Activated naive CD8-positive, alpha-beta T cell treated with anti-CD3 and anti-CD28 coated beads, Interleukin-2, amount 10 ng/mL, durations not matched to agents 7 days and 5 days (primary cell): ENCODE results near the gene IRX4. TPM values are rescaled to one million over a fixed set of nuclear protein-coding genes. Genes with fewer than 3 reads are reported as not detected.

Experiments
- ATAC-seq: fragments of 150-1000 bp; cut with Tn5 transposase; one replicate; pipeline ENCODE4 v1.10.0; 2021; ENCODE audit warnings: low read depth, moderate library complexity
- POLR2A ChIA-PET: fragments of 350-600 bp; sonication (Branson Sonifier 250); formaldehyde crosslinking; loops from one replicate; lab custom pipeline; 2021; ENCODE audit warnings: antibody characterized with exemption; lab: Charles Lee
- DNase-seq: peaks from one replicate; pipeline ENCODE4 v3.0.0; 2021
- H3K27ac Mint-ChIP-seq: one replicate; pipeline ENCODE4 v1.8.0; 2022; ENCODE audit warnings: mild to moderate bottlenecking, mixed read lengths
- H3K27me3 Mint-ChIP-seq: one replicate; pipeline ENCODE4 v1.8.0; 2022; ENCODE audit warnings: mild to moderate bottlenecking, moderate library complexity, mixed read lengths
- H3K36me3 Mint-ChIP-seq: one replicate; pipeline ENCODE4 v1.8.0; 2021; ENCODE audit warnings: mild to moderate bottlenecking, mixed read lengths
- H3K4me1 Mint-ChIP-seq: one replicate; pipeline ENCODE4 v1.8.0; 2021; ENCODE audit warnings: mixed read lengths
- H3K4me3 Mint-ChIP-seq: one replicate; pipeline ENCODE4 v1.8.0; 2022; ENCODE audit warnings: mild to moderate bottlenecking, moderate library complexity, mixed read lengths
- H3K9me3 Mint-ChIP-seq: one replicate; pipeline ENCODE4 v1.8.0; 2021; ENCODE audit warnings: mixed read lengths
- total RNA-seq, 2 experiments: library from RNA; stranded (reverse); gene quantifications; one replicate each; pipeline ENCODE4 v1.2.3, GENCODE V29; 2021

Gene IRX4
- total RNA-seq, 2 experiments from 2014 or later = not detected

DNA sequence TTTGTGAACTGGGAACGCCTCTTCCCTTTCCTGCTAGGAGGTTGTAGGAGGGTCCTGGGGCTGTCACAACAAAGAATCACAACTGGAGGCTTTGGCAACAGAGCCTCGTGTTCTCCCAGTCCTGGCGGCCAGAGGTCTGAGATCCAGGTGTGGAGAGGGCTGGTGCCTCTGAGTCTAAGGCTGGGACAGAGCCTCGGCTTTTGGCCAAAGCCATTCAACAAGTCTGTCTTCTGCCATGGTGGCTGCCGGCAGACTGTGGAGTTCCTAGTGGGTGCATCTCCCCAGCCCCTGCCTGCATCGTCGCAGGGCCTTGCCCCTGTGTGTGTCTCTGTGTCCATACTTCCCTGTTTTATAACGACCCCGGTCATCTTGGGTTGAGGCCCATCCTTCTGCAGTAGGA is 9.5 kb upstream of the IRX4 start:
- no peak overlapping the region for H3K4me3 Mint-ChIP-seq
- DNase-seq (no peak), ATAC-seq (no peak)
- no peaks in the 10 kb centered on the region for H3K9me3 Mint-ChIP-seq
- H3K27me3 Mint-ChIP-seq = peaks cover 22% of the 10 kb centered on the region
- H3K4me1 Mint-ChIP-seq = no peaks in the 10 kb centered on the region
- POLR2A ChIA-PET = no interaction called here
- no peak overlapping the region for H3K27ac Mint-ChIP-seq
- H3K36me3 Mint-ChIP-seq = no peaks in the 10 kb centered on the region

GRCh38 chr5:1891391-1891790 is 8.7 kb upstream of the IRX4 start:
- POLR2A ChIA-PET = no interaction called here
- Mint-ChIP-seq H3K36me3 (no peaks in the 10 kb centered on the region), H3K4me3 (no peak overlapping the region), H3K27me3 (peaks cover 22% of the 10 kb centered on the region), H3K27ac (no peak overlapping the region), H3K9me3 (no peaks in the 10 kb centered on the region), H3K4me1 (no peaks in the 10 kb centered on the region)
- ATAC-seq = no peak
- no peak for DNase-seq

- Mint-ChIP-seq H3K36me3 (no peaks in the 10 kb centered on the region), H3K27ac (no peak overlapping the region), H3K4me1 (no peaks in the 10 kb centered on the region), H3K4me3 (no peak overlapping the region), H3K9me3 (no peaks in the 10 kb centered on the region), H3K27me3 (peaks cover 28% of the 10 kb centered on the region)
- DNase-seq = no peak
- ATAC-seq = no peak
- POLR2A ChIA-PET = no interaction called here
Observed at GRCh38 chr5:1890296-1890695, 7.6 kb upstream of the IRX4 start.

DNA sequence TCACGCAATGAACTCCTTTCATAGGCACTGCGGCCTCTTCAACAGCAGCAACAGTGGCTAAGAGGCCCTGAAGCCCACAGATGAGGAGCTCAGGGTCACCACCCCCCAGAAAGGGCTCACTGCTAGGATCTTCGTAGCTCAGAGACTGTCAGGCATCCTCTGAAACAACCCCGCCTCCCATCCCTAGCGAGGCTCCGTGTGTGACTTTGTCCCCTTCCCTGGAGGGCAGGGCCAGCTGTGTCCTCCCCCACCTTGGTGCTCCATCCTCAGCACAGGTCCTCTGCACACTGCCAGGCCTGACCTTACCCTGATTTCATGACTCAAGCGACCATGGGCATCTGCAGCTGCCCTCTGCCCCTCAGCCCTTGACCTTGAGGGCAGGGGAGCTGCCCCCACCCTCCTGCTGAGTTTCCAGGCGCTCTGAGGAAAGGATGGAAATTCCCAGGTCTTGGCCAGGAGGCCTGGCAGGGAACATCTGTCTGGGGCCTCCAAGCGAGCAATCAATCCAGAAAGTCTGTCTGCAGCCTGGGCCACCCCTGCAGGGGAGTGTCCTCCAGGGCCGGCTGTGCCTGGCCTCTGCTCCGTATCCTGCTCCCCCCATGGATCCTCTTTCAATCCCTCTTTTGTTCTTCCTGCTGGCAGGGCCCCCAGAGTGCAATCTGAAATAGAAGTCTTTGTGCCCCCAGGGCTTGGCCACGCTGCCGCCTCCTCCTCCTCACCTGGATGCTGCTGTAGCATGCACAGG is 6.8 kb upstream of the IRX4 start:
- DNase-seq (peak; percentile 18), ATAC-seq (no peak)
- H3K27ac Mint-ChIP-seq = no peak overlapping the region
- H3K36me3 Mint-ChIP-seq = no peaks in the 10 kb centered on the region
- H3K4me3 Mint-ChIP-seq = no peak overlapping the region
- H3K9me3 Mint-ChIP-seq = no peaks in the 10 kb centered on the region
- POLR2A ChIA-PET = no interaction called here
- H3K27me3 Mint-ChIP-seq = peaks cover 36% of the 10 kb centered on the region
- H3K4me1 Mint-ChIP-seq = peaks cover under 1% of the 10 kb centered on the region

DNA sequence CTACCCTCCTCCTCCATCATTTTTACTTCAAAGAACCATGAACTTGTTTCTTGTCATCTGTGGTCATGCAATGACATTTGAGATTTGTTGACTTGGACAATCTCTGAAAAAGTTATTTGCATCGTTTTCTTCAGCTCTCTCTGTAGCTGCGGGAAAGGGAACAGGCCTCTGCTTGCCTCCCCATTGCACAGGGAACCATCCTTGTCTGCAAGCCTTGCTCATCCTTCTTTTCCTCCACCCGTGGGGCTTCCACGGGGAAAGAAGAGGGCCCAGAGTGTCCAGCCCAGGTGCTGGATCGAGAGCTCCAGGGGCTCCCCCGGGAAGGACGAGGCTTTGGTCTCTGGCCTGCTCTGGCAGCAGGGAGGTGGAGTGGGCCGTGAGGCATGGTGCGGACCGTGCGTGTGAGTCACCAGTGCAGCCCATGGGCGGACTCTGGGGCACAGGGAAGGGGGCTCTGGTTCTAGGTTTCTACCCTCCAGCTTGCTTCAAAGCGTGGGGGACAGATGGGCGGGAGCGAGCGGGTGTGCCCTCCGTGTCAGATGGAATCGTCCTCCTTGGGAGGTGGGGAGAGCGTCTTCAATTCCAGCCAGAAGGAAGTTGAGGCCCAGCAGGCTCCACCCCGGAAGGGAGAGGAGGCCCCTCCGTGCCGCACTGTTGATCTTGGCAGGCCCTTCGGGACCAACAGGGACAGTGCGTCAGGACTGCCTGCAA is 6.0 kb upstream of the IRX4 start:
- H3K36me3 Mint-ChIP-seq = no peaks in the 10 kb centered on the region
- POLR2A ChIA-PET = no interaction called here
- no peak overlapping the region for H3K4me3 Mint-ChIP-seq
- no peak for DNase-seq
- peaks cover 4% of the 10 kb centered on the region for H3K4me1 Mint-ChIP-seq
- H3K27me3 Mint-ChIP-seq = peaks cover 41% of the 10 kb centered on the region
- ATAC-seq = no peak
- no peaks in the 10 kb centered on the region for H3K9me3 Mint-ChIP-seq
- peak overlapping the region; percentile 41 for H3K27ac Mint-ChIP-seq

DNA sequence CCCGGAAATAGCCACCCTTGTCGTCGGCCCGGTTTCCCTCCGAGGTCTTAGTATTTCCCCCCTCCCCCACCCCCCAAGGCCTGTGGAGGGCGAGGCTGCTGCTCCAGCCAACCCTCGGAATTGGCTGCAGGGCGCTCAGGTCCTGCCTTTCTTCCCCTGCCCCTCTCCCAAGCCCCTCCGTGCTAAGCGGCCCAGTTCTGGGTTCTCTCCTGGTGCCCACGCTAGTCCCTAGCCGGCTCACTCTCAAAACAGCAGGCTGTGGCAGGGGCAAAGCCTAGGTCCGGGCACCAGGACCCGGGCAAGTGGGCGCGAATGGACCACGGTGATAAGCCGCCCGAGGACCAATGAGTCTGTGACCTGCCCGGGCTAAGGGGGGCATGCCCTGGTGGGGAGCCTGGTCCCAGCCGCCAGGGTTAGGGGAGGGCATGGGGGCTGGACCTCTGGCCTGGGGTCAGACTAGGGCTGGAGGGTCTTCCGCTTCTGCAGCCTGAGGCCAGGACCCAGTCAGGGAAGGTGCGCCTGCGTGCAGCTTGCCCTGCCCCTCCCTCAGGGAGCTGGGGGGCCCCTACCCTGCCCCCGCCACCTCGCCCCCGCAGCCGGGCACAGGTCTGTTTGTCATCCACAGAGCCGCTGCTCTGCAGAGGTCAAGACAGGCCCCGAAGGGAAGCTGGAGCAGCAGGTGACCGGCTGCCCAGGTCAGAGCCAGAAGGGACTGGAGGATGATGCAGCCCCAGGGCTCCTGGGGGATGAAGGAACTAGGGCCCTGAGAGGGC is 5.0 kb upstream of the IRX4 start:
- peaks cover 4% of the 10 kb centered on the region for H3K4me1 Mint-ChIP-seq
- H3K27me3 Mint-ChIP-seq = peaks cover 41% of the 10 kb centered on the region
- H3K4me3 Mint-ChIP-seq = no peak overlapping the region
- POLR2A ChIA-PET = no interaction called here
- ATAC-seq (no peak), DNase-seq (no peak)
- no peaks in the 10 kb centered on the region for H3K36me3 Mint-ChIP-seq
- H3K9me3 Mint-ChIP-seq = no peaks in the 10 kb centered on the region
- H3K27ac Mint-ChIP-seq = no peak overlapping the region

GRCh38 chr5:1886846-1887587 is 4.3 kb upstream of the IRX4 start:
- peaks cover 46% of the 10 kb centered on the region for H3K27me3 Mint-ChIP-seq
- peaks cover 4% of the 10 kb centered on the region for H3K4me1 Mint-ChIP-seq
- ATAC-seq (no peak), DNase-seq (no peak)
- no peaks in the 10 kb centered on the region for H3K9me3 Mint-ChIP-seq
- no peak overlapping the region for H3K27ac Mint-ChIP-seq
- H3K36me3 Mint-ChIP-seq = no peaks in the 10 kb centered on the region
- POLR2A ChIA-PET = no interaction called here
- H3K4me3 Mint-ChIP-seq = no peak overlapping the region

DNA sequence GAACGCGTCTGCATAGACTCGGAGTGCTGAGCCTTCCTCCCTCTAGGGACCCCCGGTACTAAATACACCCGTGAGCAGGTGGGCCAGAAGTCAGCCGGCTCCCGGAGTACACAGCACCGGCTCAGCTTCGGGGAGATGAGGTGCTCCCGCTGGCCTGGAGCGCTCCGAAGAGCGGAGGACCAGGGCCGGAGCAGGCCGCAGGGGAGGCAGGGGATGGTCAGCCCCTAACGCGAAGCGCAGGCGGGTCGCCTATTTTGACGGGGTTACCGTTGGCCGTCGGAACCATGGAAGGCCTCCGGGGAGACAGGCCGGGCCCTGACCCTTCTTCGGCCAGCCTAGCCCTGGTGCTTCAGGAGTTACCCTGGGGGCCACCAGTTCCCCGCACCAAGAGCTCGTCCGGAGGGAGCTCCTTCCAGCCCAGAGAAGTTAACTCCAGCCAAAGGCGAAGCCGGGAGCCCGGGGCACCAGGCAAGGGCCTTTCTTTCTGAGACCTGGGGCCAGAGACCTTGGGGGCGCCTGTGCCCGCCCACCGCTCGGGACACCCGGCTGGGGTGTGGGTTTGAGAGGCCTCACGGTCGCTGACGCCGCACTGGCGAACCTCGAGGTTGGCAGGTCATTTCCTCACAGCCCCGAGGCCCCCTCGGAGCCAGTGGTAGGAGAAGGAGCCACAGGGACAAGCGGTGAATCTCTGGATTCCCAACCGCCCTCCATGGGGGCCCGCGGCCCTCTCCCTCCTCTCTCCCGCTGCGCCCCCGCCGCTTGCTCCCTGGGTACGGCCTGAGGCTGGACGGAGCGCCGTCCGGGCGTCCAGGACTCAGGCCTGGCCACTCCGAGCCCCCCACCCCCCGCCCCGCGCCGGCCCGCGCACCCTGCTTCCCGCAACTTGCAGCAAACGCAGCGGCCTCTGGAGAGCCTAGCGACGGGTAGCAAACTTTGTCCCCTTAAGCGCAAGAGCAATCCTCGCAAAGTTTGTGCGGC is 3.4 kb upstream of the IRX4 start:
- Mint-ChIP-seq H3K4me3 (no peak overlapping the region), H3K9me3 (no peaks in the 10 kb centered on the region), H3K27ac (no peak overlapping the region), H3K27me3 (peaks cover 52% of the 10 kb centered on the region), H3K4me1 (peaks cover 5% of the 10 kb centered on the region), H3K36me3 (no peaks in the 10 kb centered on the region)
- POLR2A ChIA-PET = no interaction called here
- DNase-seq = peak; percentile 34
- no peak for ATAC-seq

GRCh38 chr5:1885404-1885755 is 2.7 kb upstream of the IRX4 start:
- Mint-ChIP-seq H3K4me3 (no peak overlapping the region), H3K9me3 (no peaks in the 10 kb centered on the region), H3K4me1 (peaks cover 5% of the 10 kb centered on the region), H3K27ac (no peak overlapping the region), H3K27me3 (peaks cover 53% of the 10 kb centered on the region), H3K36me3 (no peaks in the 10 kb centered on the region)
- no peak for DNase-seq
- POLR2A ChIA-PET = no interaction called here
- no peak for ATAC-seq

GRCh38 chr5:1884678-1885403 is 2.1 kb upstream of the IRX4 start:
- no peaks in the 10 kb centered on the region for H3K36me3 Mint-ChIP-seq
- DNase-seq = no peak
- H3K9me3 Mint-ChIP-seq = no peaks in the 10 kb centered on the region
- peaks cover 5% of the 10 kb centered on the region for H3K4me1 Mint-ChIP-seq
- peaks cover 57% of the 10 kb centered on the region for H3K27me3 Mint-ChIP-seq
- no peak overlapping the region for H3K27ac Mint-ChIP-seq
- ATAC-seq = no peak
- H3K4me3 Mint-ChIP-seq = no peak overlapping the region
- POLR2A ChIA-PET = no interaction called here

DNA sequence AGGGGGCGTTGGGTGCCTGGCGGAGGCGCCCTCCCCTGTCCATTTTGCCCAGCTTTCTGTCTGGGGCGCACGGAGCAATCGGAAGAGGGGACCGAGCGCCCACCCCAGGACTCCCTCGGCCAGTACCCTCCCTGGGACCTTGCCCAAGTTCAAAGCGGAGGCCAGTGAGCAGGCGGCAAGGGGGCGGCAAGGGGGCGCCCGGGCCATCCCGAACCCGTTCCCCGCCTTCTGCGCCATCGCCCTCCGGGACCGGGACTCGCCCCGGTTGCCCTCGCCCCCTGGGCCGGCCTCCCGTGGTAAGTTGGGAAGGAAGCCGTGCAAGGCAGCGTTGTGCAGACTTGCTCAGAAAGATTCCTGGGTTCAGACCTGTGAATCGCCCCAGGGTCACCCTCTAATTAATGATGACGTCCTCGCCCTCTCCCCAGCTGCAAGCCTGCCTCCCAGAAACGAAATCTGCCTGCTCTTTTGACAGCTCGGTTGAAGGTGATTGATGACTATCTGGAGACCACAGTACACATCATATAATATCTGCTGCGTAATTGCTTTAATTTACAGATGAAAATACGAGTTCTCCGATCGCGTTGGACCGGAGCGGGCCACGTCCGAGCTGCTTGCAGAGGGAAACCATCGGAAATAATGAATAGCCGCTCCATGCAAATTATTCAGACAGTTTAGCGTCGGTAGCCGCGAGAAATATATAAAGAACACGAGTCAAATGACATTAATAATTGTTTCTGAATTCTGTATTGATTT is 1.4 kb upstream of the IRX4 start:
- Mint-ChIP-seq H3K4me1 (peaks cover 5% of the 10 kb centered on the region), H3K27me3 (peaks cover 62% of the 10 kb centered on the region), H3K4me3 (no peak overlapping the region), H3K36me3 (peaks cover 3% of the 10 kb centered on the region), H3K9me3 (peaks cover 2% of the 10 kb centered on the region), H3K27ac (peak overlapping the region; percentile 4)
- ATAC-seq (no peak), DNase-seq (no peak)
- POLR2A ChIA-PET = no interaction called here
